Stimulated activated CD8-positive, alpha-beta memory T cell treated with anti-CD3 and anti-CD28 coated beads, Interleukin-4, amount 100 ng/mL, for 1 hour (primary cell): ENCODE data around the gene AMPD1.

Experiments used
- DNase-seq, 2 donors: peaks; one replicate each; pipeline ENCODE4 v3.0.0-alpha.2; 2020; ENCODE audit warnings: low read depth in 2 of 2, low spot score in 1 of 2

The AMPD1 gene

DNA sequence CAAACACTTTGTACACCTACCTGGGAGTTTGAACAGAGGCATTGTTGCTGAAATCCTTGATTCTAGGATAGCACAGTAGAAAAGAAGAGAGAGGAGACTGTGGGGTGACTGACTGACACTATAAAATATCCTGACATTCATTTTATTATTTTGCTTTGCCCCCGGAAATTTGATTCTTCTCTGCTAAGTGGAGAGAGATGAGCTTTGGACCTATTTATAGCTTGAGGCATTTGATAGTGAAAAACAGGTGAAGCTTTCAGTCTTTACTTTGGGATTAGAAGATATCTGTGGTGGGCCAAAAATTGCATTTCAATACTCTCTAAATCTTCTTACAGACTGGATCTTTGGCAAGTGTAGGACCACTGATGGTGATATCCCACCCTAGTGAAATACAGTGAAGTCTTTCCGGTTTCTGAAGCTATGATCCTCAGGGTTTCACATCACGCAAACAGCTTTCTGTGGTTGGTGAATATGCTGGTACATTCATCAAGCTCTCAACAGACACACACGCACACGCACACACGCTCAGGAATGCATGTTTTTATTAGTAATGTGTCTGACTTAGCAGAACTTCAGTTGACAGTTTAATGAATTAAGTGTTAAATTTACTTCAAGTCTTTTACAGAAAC, at the start of gene AMPD1:
Gene AMPD1 (minus strand): TSS at position 117 of the 629 bp plus-strand sequence. CDS start 75 bp downstream, at position 42.
- no peak for DNase-seq

DNA sequence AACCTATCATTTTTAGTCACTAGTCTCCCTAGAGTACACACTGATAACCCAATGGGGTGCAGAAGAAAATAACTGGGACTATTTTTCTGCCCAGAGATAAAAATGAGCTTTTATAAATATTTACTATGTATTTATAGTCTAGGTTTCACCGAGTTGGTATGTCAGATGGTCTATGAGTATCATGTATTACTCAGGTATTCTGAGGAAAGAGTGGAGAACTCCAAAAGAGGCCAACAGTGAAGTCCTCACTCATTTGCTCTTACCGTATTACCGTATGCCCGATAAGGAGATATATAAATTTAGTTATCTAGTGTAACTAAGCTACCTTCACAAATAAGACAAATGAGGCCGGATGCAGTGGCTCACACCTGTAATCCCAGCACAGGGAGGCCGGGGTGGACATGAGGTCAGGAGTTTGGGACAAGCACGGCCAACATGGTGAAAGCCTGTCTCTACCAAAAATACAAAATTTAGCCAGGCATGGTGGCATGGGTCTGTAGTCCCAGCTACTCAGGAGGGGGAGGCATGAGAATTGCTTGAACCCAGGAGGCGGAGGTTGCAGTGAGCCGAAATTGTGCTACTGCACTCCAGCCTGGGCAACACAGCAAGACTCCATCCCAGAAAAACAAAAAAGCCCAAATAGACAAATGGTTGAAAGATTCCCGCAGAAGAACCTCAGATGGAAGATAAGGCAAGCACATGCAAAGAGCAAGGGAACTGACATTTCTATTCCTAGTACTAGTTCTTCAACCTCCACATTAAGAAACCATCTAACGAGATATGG, 46.8 kb upstream of the AMPD1 start:
- DNase-seq = no peak

DNA sequence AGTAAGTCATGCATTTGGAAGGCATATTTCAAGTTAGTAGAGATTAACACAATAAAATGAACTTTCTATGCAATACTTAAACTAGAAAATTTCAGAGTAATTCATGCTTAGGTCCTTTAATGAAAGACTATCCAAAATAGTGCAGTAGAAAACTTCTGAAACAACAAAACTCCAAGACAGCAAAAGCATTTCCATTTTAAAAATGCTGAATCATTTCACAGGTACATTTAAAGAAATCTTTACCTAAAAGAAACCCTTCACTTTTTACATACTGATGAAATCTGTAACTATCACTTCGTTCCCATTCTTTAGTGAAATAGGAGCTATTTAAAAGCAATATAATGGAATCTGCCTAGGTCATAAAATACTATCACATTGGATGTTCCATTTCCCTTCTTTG, 45.0 kb upstream of the AMPD1 start:
- DNase-seq = no peak

DNA sequence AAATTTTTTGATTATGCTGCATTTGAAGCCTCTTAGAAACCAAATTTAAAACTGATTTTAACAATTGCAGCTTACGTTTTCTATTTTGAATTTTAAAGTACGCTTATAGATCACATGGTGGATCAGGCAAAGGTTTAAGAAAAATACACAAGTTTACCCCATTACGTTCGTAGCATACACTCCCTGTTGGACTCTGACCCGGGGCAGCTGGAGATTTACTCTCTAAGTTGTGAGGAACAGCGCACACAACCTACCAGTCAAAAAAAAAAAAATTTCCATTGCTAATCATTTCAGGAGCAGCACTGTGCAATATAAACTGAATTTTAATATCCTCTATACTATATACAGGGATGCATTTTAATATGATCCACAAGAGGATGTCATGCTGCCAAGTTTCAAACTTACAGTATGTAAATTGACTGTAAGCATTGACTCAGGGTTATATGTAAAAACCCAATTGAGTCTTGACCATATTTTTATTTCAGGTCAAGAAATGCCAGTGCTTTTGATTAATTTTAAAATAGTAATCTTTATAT, 42.0 kb upstream of the AMPD1 start:
- DNase-seq = no peak

DNA sequence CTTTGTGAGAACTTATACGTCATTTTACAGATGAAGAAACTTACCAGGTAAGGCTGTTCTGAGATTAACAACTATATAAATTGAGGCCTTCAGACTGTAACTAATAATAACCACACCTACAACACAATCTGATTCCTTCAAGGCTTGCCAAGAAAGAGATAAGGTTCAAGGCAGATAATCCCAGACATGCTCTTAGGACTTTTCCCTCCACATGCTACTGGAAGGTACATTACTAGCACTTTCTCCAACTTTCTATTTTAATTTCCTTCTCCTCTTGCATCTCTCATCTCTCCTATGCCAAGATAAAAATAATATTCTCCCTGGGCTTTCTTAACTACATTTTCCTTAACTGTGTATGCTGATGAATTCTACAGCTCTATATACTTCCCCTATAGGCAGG, 40.1 kb upstream of the AMPD1 start:
- no peak for DNase-seq

DNA sequence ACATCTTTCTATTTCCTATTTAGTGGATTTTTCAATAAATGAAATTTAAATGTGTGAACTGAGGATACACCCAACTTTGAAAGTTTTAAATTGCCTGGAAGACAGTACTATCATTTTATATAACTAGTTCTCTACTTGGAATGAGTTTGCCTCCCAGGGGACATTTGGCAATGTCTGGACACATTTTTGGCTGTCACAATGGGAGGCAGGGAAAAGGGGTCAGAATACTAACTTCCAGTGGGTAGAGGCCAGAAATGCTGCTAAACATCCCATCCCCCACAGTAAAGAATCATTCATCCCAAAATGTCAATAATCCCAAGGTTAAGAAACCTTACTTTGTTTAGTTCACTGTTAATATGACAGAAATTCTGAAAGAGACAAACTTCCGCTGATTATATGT, 34.4 kb upstream of the AMPD1 start:
- no peak for DNase-seq

- no peak for DNase-seq
Observed at GRCh38 chr1:114728553-114728952, 33.2 kb upstream of the AMPD1 start.

DNA sequence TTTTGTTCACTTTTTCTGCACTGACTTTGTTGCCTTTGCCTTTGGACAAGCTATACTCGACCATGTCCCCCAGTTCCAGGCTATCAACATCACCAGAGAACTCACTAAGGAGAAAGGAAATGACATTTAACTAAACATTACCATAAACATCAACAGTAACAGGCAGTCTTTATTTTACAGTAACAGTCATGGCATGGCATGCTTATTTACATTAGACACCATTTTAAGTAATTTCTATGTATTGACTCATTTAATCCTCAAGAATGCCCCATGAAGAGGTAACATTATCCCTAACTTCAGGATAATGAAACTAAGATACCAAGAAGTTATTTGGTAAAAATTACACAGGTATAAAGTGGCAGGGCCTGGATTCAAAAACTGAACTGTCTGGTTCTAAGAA, 29.9 kb upstream of the AMPD1 start:
- no peak for DNase-seq

DNA sequence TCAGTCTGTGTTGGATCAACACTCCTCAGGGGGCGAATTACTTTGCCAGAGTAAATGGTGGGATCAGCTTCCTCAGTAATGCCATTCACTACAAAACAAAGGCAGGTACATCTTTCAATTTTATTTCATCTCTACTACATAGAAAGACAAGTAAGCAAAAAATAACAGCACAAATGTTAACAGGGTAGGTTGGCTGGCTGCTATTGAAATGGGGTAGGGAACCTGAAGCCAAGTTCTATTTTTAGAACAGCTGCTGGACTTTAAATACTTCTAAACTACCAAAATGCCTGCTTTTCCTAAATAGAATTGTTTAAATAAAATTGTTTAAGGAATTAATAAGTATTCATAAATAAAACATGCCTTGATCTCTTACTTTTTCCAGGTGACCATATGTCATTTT, 28.6 kb upstream of the AMPD1 start:
- DNase-seq = no peak

DNA sequence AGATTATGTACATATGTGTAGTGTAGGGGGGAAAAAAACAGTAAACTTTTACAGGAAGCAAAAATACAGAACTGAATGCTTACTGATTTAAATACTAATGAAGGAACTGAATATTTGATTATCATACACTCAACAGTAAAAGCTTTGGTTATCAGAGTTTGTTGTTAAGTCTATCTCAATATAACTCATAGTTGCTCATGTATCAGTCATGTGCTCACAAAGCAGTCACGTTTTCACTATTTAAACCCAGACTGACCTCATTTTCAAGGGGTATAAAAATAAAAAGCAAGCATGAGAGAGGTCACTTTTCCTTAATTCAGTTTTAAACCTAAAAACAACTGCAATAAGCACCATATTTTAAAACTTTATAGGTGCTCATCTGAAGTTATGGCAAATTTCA, 28.1 kb upstream of the AMPD1 start:
- DNase-seq = no peak

DNA sequence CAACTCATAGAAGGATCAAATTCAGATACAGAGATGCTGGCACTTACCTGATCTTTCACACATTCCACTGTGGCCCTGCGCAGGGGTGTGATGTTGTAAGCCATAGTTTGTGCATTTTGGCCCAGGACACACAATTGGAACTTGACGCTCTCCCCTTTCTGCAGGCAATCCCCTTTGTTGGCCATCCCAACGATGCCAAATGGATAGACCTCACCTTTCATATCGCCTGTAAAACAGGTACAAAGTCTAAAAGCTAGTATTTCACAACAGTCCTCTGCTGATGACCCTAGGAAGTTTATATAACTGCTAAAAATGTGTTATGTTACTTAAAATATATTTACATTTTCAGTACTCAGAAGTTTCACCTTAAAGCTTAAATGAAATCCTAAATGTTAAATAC, 25.1 kb upstream of the AMPD1 start:
- no peak for DNase-seq

- DNase-seq = no peak
Observed at GRCh38 chr1:114719424-114719787, 24.1 kb upstream of the AMPD1 start.

GRCh38 chr1:114718661-114719423, 23.5 kb upstream of the AMPD1 start:
- DNase-seq = no peak

DNA sequence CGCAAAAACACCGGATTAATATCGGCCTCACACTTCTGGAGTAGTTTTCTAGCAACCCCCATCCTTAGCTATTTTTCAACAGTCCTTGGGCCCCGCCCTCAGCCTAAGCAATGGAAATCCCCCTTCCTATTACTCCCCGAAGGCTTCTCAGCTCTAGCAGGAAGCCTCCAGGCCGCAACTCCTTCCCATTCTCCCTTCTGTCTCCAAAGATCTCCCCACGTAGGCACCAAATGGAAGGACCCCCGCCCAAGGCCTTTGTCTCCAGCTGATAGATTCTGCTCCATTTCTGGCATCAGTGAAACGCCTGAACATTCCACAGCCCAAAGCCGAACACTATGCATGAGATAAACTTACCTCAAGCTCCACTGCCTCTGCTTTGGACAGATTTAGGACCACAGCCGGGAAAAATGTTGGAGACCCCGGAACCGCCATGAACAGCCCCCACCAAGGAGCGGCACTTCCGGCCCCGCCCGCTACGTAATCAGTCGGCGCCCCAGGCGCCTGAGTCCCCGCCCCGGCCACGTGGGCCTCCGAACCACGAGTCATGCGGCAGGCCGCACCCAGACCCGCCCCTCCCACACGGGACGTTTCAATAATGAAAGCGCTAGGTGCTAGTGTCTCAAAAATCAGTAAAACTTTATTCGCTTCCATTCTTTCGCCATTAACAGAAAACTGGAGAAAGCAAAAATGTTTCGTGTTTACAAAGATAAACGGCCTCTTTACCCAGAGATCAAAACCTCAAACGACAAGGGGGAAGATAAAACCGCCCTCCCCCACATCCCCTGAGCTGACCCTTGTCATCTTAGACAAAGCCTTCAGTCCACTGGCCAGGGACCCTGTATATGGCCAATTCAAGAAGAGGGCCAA, 21.2 kb upstream of the AMPD1 start, which contains the start of gene NRAS:
Gene NRAS (minus strand): TSS at position 468 of the 867 bp plus-strand sequence. CDS start 611 bp downstream, outside the sequence.
- peak; percentile 93 to 94 for DNase-seq

GRCh38 chr1:114715952-114716303, 20.6 kb upstream of the AMPD1 start:
- DNase-seq = no peak

- no peak for DNase-seq
Observed at GRCh38 chr1:114712977-114713376, 17.6 kb upstream of the AMPD1 start.

GRCh38 chr1:114710360-114710759, 15.0 kb upstream of the AMPD1 start:
- no peak for DNase-seq

GRCh38 chr1:114707604-114708003, 12.3 kb upstream of the AMPD1 start:
- no peak for DNase-seq

- no peak for DNase-seq
Observed at GRCh38 chr1:114703242-114703641, 7.9 kb upstream of the AMPD1 start.

DNA sequence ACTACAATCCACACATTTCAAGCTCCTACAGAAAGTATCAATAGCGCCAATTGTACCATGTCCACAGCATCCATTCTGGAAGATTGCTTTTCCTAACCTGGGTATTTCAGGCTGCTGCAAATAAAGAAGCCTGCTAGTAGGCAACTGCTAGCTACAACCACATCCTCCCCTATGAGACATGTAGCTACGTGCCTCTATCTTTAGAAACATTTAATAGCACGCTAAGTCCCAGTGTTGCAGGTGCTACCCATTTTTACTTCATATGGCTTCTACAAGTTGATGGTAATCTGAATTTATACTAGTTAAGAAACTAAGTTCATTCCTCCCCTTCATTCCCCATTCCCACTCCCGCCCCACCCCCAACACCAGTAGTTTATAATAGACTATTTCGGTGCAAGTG, 7.4 kb upstream of the AMPD1 start:
- no peak for DNase-seq

DNA sequence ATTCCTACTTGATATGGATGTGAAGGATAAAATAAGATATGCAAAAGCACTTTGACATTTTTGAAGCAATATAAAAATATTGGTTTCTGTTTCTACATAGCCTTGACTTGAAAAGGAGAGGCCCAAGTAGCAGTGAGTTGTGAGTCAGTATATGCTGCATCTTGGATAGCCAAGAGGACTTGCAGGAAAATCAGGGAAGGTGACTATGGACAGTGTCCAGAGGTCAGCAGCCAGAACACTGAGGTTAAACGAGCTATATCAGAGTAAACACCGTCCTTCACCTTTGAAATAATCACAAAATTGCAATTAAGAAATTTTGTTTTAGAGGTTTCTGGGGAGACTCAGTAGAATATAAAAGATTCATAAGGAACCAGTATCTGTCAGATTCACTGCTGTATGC, 6.6 kb upstream of the AMPD1 start:
- no peak for DNase-seq
